Erythroblast (primary cell): ENCODE measurements around the gene OLA1.

Experiments used
- DNase-seq, 2 experiments: peaks; one replicate each; lab custom pipeline; 2025; lab: John Stamatoyannopoulos, UW
- GATA1 ChIP-seq: IDR thresholded peaks from 2 replicates; pipeline ENCODE4 v1.6.1; 2011; ENCODE audit warnings: low read depth, mild to moderate bottlenecking, control low read depth, low read length, moderate library complexity
- POLR2A ChIP-seq: IDR thresholded peaks from 2 replicates; pipeline ENCODE4 v1.6.1; 2011; ENCODE audit warnings: mild to moderate bottlenecking, low read length

The OLA1 gene

GRCh38 chr2:174180726-174181236, 67.6 kb downstream of the OLA1 start:
- DNase-seq, result no peak
- TF ChIP-seq GATA1 (no peak), POLR2A (no peak)

- DNase-seq, result peak; percentile 25 to 57
- TF ChIP-seq POLR2A, result no peak
- TF ChIP-seq GATA1, result no peak
Measured at GRCh38 chr2:174180165-174180724, 68.1 kb downstream of the OLA1 start.

- no peak for TF ChIP-seq POLR2A
- no peak for TF ChIP-seq GATA1
- DNase-seq, result no peak
Measured at GRCh38 chr2:174177316-174177890, 70.9 kb downstream of the OLA1 start.

GRCh38 chr2:174176898-174177297, 71.4 kb downstream of the OLA1 start:
- DNase-seq, result no peak
- TF ChIP-seq POLR2A, result no peak
- no peak for TF ChIP-seq GATA1

- TF ChIP-seq GATA1, result no peak
- no peak for TF ChIP-seq POLR2A
- no peak for DNase-seq
Measured at GRCh38 chr2:174174741-174175140, 73.6 kb downstream of the OLA1 start.

GRCh38 chr2:174172802-174173355, 75.5 kb downstream of the OLA1 start:
- DNase-seq, result no peak
- TF ChIP-seq GATA1 (no peak), POLR2A (no peak)

- no peak for TF ChIP-seq GATA1
- no peak for TF ChIP-seq POLR2A
- DNase-seq, result no peak
Measured at GRCh38 chr2:174171686-174172445, 76.5 kb downstream of the OLA1 start.

- no peak for TF ChIP-seq GATA1
- no peak for TF ChIP-seq POLR2A
- DNase-seq, result no peak
Measured at GRCh38 chr2:174169372-174169771, 79.0 kb downstream of the OLA1 start.

- DNase-seq, result no peak
- TF ChIP-seq GATA1 (no peak), POLR2A (no peak)
Measured at GRCh38 chr2:174166261-174166660, 82.1 kb downstream of the OLA1 start.

- no peak for TF ChIP-seq POLR2A
- no peak for TF ChIP-seq GATA1
- DNase-seq, result no peak
Measured at GRCh38 chr2:174161490-174161889, 86.8 kb downstream of the OLA1 start.

GRCh38 chr2:174158003-174158402, 90.3 kb downstream of the OLA1 start:
- no peak for TF ChIP-seq POLR2A
- no peak for TF ChIP-seq GATA1
- peak; percentile 58 to 68 for DNase-seq

- DNase-seq, result peak in 1 of 2 experiments; percentile 8
- TF ChIP-seq GATA1, result no peak
- TF ChIP-seq POLR2A, result no peak
Measured at GRCh38 chr2:174157053-174157452, 91.3 kb downstream of the OLA1 start.

- DNase-seq, result peak; percentile 5 to 30
- TF ChIP-seq GATA1, result no peak
- TF ChIP-seq POLR2A, result no peak
Measured at GRCh38 chr2:174153757-174154680, 94.3 kb downstream of the OLA1 start.

GRCh38 chr2:174149530-174149929, 98.8 kb downstream of the OLA1 start:
- no peak for TF ChIP-seq GATA1
- DNase-seq, result no peak
